ENCODE results near the gene HPDL. TPM values are rescaled to one million over a fixed set of nuclear protein-coding genes. Genes with fewer than 3 reads are reported as not detected.

Gene HPDL
- total RNA-seq, 1 experiment from 2014 or later: not detected

DNA sequence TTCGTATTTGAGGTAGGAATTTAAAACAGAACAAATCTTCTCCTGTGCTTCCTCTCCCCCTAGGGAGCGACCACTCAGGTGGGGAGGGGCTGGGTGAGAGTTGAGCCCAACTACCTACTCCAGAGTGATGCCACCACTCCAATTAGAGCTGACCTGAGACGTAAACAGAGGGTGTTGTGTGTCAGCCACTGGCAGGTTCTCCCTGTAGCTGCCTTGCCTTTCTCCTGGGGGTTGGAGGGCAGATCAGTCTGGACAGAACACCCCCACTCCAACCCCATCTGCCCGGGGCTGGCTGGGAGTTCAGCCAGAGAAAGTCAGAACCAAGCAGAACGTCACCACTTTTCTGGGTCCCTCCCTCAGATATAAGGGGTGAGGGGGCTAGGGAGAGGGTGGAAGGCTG lies 2.0 kb downstream of the HPDL start:
- Histone ChIP-seq H3K9ac (ENCODE audit: low read length) (no peak overlapping the region), H3K79me2 (ENCODE audit: low read length) (no peaks in the 10 kb centered on the region), H3K36me3 (ENCODE audit: insufficient read depth, low read length) (no peaks in the 10 kb centered on the region), H3K4me2 (ENCODE audit: low read depth, low read length, poor library complexity, severe bottlenecking) (no peak overlapping the region), H3K27me3 (ENCODE audit: low read length) (no peaks in the 10 kb centered on the region), H2AFZ (ENCODE audit: low read length) (no peak overlapping the region), H3K4me3 (ENCODE audit: low read length) (no peak overlapping the region), H3K4me1 (ENCODE audit: low read length) (no peaks in the 10 kb centered on the region), H3K9me2 (replicated peaks; ENCODE audit: insufficient read depth, low read length) (no peaks in the 10 kb centered on the region), H3K27ac (ENCODE audit: low read length) (no peak overlapping the region), H3K9me3 (ENCODE audit: low read length) (no peaks in the 10 kb centered on the region), H4K20me1 (ENCODE audit: insufficient read depth, low read depth, low read length) (no peaks in the 10 kb centered on the region)
- no peak for DNase-seq

DNA sequence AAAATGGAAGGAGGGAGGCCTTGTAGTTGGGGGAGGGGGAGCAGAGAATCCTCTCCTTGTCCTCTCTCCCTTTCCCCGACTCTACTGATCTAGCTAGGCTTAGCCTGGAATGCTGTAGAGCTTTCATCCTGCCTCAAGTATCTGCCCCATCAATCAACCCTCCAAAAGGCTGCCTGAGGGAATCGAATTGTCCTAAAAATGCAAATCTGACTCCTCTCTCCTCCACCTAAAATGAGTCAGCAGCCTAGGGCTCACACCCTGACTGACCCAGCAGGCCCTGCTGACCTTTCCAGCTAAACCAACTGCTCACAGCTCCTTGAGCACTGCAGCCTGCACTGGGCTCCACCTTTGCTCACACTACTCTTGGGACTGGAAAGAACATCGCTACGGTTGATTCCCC lies 2.8 kb downstream of the HPDL start:
- no peak overlapping the region for H3K4me3 ChIP-seq (ENCODE audit: low read length)

DNA sequence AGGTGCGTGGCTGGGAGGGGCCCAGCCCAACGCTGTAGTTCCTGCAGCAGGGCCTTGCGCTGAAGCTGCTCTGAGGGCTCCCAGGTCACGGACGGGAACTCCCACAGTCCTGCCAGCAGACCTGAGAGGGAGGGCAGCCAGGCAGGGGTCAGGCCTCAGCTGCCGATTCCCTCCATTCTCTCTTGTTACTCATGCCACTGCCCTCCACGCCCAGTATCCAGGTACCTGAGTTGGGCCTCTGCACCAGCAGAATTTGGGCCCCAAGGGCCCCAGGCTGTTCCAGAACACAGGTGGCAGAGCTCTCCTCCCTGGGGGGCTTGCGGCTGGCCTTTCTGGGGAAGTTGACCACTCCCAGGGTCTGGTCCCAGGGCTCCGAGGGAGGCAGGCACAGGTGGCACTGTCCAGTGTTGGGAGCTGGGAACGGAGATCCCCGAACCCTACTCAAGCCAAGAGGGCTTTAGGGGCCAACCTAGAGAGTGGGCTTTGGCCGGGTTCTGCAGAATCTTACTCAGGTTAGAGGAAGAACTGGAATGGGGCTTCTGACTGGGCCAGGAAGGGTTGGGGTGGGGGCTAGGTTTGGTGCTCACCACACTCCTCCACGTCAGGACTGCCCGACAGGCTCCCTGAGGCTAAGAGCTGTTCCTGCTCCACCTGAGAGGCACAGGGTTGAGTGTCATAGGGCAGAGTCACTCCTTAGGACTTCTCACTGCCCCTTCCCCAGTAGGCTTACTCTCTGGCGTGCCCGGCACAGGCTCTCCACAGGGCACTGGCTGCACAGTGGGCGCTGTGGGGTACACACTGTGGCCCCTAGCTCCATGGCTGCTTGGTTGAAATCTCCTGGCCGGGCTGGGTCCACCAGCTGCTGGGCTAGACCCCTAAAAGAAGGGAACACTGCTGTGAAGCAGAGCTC lies 5.0 kb downstream of the HPDL start:
- Histone ChIP-seq H3K4me1 (ENCODE audit: low read length) (no peaks in the 10 kb centered on the region), H3K9me2 (replicated peaks; ENCODE audit: insufficient read depth, low read length) (no peaks in the 10 kb centered on the region), H3K9me3 (ENCODE audit: low read length) (no peaks in the 10 kb centered on the region), H3K79me2 (ENCODE audit: low read length) (no peaks in the 10 kb centered on the region), H3K4me3 (ENCODE audit: low read length) (no peak overlapping the region), H3K9ac (ENCODE audit: low read length) (no peak overlapping the region), H3K4me2 (ENCODE audit: low read depth, low read length, poor library complexity, severe bottlenecking) (no peak overlapping the region), H2AFZ (ENCODE audit: low read length) (no peak overlapping the region), H3K27me3 (ENCODE audit: low read length) (no peaks in the 10 kb centered on the region), H3K36me3 (ENCODE audit: insufficient read depth, low read length) (no peaks in the 10 kb centered on the region), H3K27ac (ENCODE audit: low read length) (no peak overlapping the region), H4K20me1 (ENCODE audit: insufficient read depth, low read depth, low read length) (no peaks in the 10 kb centered on the region)
- no peak for DNase-seq

More for the DNA sequence above, 2.8 kb downstream of the HPDL start:
- no peaks in the 10 kb centered on the region for H3K9me2 ChIP-seq (replicated peaks; ENCODE audit: insufficient read depth, low read length)
- no peak overlapping the region for H2AFZ ChIP-seq (ENCODE audit: low read length)
- H4K20me1 ChIP-seq (ENCODE audit: insufficient read depth, low read depth, low read length): no peaks in the 10 kb centered on the region
- no peaks in the 10 kb centered on the region for H3K36me3 ChIP-seq (ENCODE audit: insufficient read depth, low read length)
- H3K4me1 ChIP-seq (ENCODE audit: low read length): no peaks in the 10 kb centered on the region
- no peak overlapping the region for H3K4me2 ChIP-seq (ENCODE audit: low read depth, low read length, poor library complexity, severe bottlenecking)
- H3K27ac ChIP-seq (ENCODE audit: low read length): no peak overlapping the region
- H3K9ac ChIP-seq (ENCODE audit: low read length): no peak overlapping the region
- no peaks in the 10 kb centered on the region for H3K79me2 ChIP-seq (ENCODE audit: low read length)
- no peaks in the 10 kb centered on the region for H3K9me3 ChIP-seq (ENCODE audit: low read length)
- no peaks in the 10 kb centered on the region for H3K27me3 ChIP-seq (ENCODE audit: low read length)
- DNase-seq: no peak

DNA sequence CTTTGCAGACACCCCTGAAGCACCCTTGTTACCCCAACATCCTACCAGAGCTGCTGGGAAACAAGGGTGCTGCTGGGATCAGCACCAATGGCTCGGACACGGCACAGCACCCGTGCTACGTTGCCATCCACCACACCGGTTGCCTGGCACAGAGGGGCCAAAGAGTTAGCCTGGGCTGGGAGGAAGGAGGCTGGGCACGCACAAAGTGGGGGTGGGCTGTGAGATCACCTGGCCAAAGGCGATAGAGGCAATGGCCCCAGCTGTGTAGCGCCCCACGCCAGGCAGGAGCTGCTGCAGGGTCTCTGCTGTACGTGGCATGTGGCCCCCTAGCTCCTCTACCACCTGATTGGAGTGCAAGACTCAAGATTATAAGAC lies 5.6 kb downstream of the HPDL start:
- no peak overlapping the region for H3K9ac ChIP-seq (ENCODE audit: low read length)
- no peaks in the 10 kb centered on the region for H3K4me1 ChIP-seq (ENCODE audit: low read length)
- no peak for DNase-seq

DNA sequence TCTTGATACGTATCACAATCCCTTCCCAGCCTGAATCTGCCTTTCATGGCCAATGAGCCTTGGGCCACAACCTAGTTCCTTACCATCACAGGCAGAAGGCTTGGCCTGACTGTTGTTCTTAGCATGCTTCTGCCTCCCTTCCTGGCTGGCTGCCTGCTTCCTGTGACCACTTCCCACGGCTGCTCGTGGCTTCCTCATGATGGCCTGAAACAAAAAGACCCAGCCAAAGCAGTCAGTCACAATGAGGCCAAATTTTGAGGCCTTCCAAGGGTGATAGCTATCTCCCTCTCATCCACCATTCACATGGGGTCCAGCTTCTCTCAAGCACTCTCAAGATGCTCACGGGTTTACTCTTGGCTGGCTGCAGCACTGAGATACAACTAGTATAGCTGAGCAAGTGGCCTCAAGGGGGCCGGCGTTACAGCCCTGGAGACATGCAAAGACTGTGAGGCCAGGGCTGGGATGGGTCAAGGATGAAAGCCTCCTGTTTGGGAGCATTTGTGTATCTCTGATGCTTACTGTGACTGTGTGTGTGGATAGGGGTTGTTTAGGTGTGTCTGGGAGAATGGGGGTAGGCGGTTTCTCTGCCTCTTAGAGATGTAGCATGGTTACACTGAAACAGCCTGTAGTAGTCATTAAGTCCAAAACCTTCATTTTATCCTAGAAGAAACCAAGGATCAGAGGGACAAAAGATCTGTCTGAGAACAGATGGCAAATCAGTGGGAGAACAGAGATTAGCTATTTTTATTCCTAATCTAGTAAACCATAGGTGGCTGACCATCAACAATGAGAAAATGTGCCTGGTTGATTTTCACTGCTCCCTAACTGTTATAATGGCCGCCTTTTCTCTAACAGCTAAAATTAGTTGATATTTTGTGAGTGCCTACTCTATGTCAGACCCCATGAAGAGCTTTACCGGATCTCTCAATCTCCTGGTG lies 7.9 kb downstream of the HPDL start:
- no peak for DNase-seq
- no peaks in the 10 kb centered on the region for H3K36me3 ChIP-seq (ENCODE audit: insufficient read depth, low read length)
- peaks cover 18% of the 10 kb centered on the region for H3K79me2 ChIP-seq (ENCODE audit: low read length)
- H3K9me2 ChIP-seq (replicated peaks; ENCODE audit: insufficient read depth, low read length): no peaks in the 10 kb centered on the region
- peaks cover 5% of the 10 kb centered on the region for H3K4me1 ChIP-seq (ENCODE audit: low read length)
- no peak overlapping the region for H3K9ac ChIP-seq (ENCODE audit: low read length)
- H4K20me1 ChIP-seq (ENCODE audit: insufficient read depth, low read depth, low read length): no peaks in the 10 kb centered on the region
- H3K27ac ChIP-seq (ENCODE audit: low read length): no peak overlapping the region
- no peak overlapping the region for H3K4me3 ChIP-seq (ENCODE audit: low read length)
- H3K27me3 ChIP-seq (ENCODE audit: low read length): no peaks in the 10 kb centered on the region
- no peaks in the 10 kb centered on the region for H3K9me3 ChIP-seq (ENCODE audit: low read length)
- no peak overlapping the region for H2AFZ ChIP-seq (ENCODE audit: low read length)
- H3K4me2 ChIP-seq (ENCODE audit: low read depth, low read length, poor library complexity, severe bottlenecking): no peak overlapping the region

More for the DNA sequence above, 5.6 kb downstream of the HPDL start:
- Histone ChIP-seq H3K27ac (ENCODE audit: low read length) (no peak overlapping the region), H3K36me3 (ENCODE audit: insufficient read depth, low read length) (no peaks in the 10 kb centered on the region), H3K9me2 (replicated peaks; ENCODE audit: insufficient read depth, low read length) (no peaks in the 10 kb centered on the region), H3K9me3 (ENCODE audit: low read length) (no peaks in the 10 kb centered on the region), H2AFZ (ENCODE audit: low read length) (no peak overlapping the region), H3K79me2 (ENCODE audit: low read length) (no peaks in the 10 kb centered on the region), H4K20me1 (ENCODE audit: insufficient read depth, low read depth, low read length) (no peaks in the 10 kb centered on the region), H3K27me3 (ENCODE audit: low read length) (no peaks in the 10 kb centered on the region), H3K4me2 (ENCODE audit: low read depth, low read length, poor library complexity, severe bottlenecking) (no peak overlapping the region), H3K4me3 (ENCODE audit: low read length) (no peak overlapping the region)

DNA sequence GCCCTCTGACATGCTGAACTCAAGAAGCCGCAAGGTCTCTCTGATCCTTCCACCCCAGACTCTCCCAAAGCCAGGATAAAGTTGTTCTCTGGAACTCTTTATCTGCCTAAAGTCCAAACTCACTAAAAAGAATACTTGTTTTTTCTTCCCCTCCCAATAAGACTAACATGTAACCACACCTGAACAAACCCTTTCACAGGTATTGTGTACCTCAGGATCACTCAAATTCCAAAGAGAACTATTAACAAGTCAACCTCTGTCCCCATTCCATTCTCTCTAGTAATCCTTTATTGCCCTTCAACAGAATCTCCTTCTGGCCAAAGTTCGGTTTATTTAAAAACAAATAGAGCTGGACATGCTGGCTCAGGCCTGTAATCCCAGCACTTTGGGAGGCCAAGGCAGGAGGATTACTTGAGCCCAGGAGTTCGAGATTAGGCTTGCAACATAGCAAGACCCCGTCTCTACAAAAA lies 9.2 kb downstream of the HPDL start:
- Histone ChIP-seq H3K79me2 (ENCODE audit: low read length) (peaks cover 29% of the 10 kb centered on the region), H3K27ac (ENCODE audit: low read length) (no peak overlapping the region), H3K27me3 (ENCODE audit: low read length) (no peaks in the 10 kb centered on the region), H3K9me3 (ENCODE audit: low read length) (no peaks in the 10 kb centered on the region), H3K4me2 (ENCODE audit: low read depth, low read length, poor library complexity, severe bottlenecking) (no peak overlapping the region), H3K9me2 (replicated peaks; ENCODE audit: insufficient read depth, low read length) (no peaks in the 10 kb centered on the region), H3K4me3 (ENCODE audit: low read length) (no peak overlapping the region), H3K4me1 (ENCODE audit: low read length) (peaks cover 6% of the 10 kb centered on the region), H3K36me3 (ENCODE audit: insufficient read depth, low read length) (no peaks in the 10 kb centered on the region), H4K20me1 (ENCODE audit: insufficient read depth, low read depth, low read length) (no peaks in the 10 kb centered on the region), H2AFZ (ENCODE audit: low read length) (no peak overlapping the region), H3K9ac (ENCODE audit: low read length) (no peak overlapping the region)
- DNase-seq: no peak

DNA sequence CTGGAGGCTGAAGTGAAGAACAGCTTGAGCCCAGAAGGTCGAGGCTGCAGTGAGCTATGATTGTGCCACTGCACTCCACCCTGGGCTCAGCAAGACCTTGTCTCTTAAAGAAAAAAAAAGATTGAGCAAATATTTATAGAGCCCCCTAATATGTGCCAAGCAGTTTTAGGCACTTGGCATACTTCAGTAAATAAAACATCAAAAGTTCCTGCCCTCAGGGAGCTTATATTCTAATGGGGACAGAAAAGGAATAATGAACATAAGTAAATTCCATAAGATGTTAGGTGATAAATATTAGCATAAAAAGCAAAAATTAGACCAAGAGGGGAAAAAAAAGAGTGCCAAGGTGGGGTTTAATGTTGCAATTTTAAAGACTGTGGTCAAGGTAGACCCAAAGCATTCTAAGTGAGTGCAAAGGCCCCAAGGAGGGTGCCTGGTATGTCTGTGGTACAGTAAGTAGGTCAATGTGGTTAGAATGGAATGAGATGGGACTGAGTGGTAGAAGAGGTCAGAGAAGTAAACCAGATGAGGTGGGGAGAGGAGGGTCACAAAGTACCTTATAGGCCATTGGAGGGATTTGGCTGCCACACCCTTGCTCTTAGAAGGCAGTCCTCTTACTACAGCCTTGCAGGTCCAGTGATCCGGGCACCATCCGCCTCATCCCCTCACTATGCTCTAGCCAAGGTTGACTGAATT lies 11.1 kb downstream of the HPDL start:
- Histone ChIP-seq H3K4me2 (ENCODE audit: low read depth, low read length, poor library complexity, severe bottlenecking) (no peak overlapping the region), H3K79me2 (ENCODE audit: low read length) (peaks cover 42% of the 10 kb centered on the region), H3K9ac (ENCODE audit: low read length) (no peak overlapping the region), H3K4me3 (ENCODE audit: low read length) (no peak overlapping the region), H3K27me3 (ENCODE audit: low read length) (no peaks in the 10 kb centered on the region), H2AFZ (ENCODE audit: low read length) (no peak overlapping the region), H4K20me1 (ENCODE audit: insufficient read depth, low read depth, low read length) (0 out of 2 replicates have a peak, but pooled peaks cover 3% of the 10 kb centered on the region), H3K9me3 (ENCODE audit: low read length) (no peaks in the 10 kb centered on the region), H3K36me3 (ENCODE audit: insufficient read depth, low read length) (peaks cover 12% of the 10 kb centered on the region; the same call in 1 of the 2 replicates), H3K27ac (ENCODE audit: low read length) (no peak overlapping the region), H3K9me2 (replicated peaks; ENCODE audit: insufficient read depth, low read length) (no peaks in the 10 kb centered on the region), H3K4me1 (ENCODE audit: low read length) (peaks cover 17% of the 10 kb centered on the region)
- DNase-seq: no peak
